GM06990 (cell line): Measurements from ENCODE around the gene NAT16.
"Not testable (repeated sequence)": the region's sequence is repeated elsewhere in the genome, so short reads cannot be mapped to it uniquely, and the experiment has no call there.

ENCODE experiments used
- DNase-seq: peaks from one replicate; pipeline ENCODE4 v3.0.0-alpha.2; 2011; ENCODE audit not compliant: insufficient read length; ENCODE audit errors: extremely low read depth
- H3K27me3 ChIP-seq: replicated peaks from 2 replicates; pipeline ENCODE4 v1.6.0; 2011; ENCODE audit warnings: low read length; ENCODE audit not compliant: control insufficient read depth, insufficient read depth
- H3K36me3 ChIP-seq: 2 replicates; pipeline ENCODE4 v1.5.1; 2011; ENCODE audit warnings: low read length; ENCODE audit not compliant: control insufficient read depth, insufficient read depth
- H3K4me3 ChIP-seq: replicated peaks from 2 replicates; pipeline ENCODE4 v1.5.1; 2011; ENCODE audit warnings: low read depth, mild to moderate bottlenecking, control low read depth, low read length
- TF ChIP-seq, protein P1 (sequence below): IDR thresholded peaks from 2 replicates; pipeline ENCODE4 v1.5.1; 2011; ENCODE audit warnings: low read length, control low read depth, mild to moderate bottlenecking, inconsistent platforms; ENCODE audit not compliant: insufficient read depth, poor library complexity, severe bottlenecking

The NAT16 gene

DNA sequence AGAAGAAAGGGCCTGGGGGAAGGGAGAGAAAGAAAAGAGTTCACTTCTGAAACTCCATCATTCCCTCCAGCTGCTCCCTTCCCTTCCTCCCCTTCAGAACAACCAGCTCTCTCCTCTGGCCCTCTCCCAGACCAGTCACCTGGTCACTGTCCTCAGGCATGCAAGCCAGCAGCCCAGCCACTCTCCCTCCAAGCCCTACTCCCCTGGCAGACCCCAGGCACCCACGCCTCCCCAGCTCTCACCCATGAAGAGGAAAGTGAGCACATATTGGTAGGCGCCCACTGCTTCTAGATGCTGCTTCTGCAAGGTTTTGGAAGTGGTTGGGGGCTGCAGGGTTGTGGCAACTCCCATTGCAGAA, 20.4 kb upstream of the NAT16 start:
- Histone ChIP-seq H3K36me3 (no peaks in the 10 kb centered on the region), H3K27me3 (no peaks in the 10 kb centered on the region; the same call in 1 of the 2 replicates), H3K4me3 (no peak overlapping the region)
- TF ChIP-seq, protein P1, sequence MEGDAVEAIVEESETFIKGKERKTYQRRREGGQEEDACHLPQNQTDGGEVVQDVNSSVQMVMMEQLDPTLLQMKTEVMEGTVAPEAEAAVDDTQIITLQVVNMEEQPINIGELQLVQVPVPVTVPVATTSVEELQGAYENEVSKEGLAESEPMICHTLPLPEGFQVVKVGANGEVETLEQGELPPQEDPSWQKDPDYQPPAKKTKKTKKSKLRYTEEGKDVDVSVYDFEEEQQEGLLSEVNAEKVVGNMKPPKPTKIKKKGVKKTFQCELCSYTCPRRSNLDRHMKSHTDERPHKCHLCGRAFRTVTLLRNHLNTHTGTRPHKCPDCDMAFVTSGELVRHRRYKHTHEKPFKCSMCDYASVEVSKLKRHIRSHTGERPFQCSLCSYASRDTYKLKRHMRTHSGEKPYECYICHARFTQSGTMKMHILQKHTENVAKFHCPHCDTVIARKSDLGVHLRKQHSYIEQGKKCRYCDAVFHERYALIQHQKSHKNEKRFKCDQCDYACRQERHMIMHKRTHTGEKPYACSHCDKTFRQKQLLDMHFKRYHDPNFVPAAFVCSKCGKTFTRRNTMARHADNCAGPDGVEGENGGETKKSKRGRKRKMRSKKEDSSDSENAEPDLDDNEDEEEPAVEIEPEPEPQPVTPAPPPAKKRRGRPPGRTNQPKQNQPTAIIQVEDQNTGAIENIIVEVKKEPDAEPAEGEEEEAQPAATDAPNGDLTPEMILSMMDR: no peak
- no peak for DNase-seq

DNA sequence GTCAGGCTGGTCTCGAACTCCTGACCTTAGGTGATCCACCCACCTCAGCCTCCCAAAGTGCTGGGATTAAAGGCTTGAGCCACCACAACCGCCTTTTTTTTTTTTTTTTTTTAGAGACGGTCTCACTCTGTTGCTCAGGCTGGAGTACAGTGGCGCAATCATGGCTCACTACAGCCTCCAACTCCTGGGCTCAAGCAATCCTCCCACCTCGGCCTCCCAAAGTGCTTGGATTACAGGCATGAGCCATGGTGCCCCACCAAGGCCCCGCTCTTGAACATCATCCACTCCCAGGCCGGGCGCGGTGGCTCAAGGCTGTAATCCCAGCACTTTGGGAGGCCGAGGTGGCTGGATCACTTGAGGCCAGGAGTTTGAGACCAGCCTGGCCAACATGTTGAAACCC, 19.4 kb upstream of the NAT16 start:
- not testable (repeated sequence) for H3K4me3 ChIP-seq, DNase-seq, H3K27me3 ChIP-seq, H3K36me3 ChIP-seq

DNA sequence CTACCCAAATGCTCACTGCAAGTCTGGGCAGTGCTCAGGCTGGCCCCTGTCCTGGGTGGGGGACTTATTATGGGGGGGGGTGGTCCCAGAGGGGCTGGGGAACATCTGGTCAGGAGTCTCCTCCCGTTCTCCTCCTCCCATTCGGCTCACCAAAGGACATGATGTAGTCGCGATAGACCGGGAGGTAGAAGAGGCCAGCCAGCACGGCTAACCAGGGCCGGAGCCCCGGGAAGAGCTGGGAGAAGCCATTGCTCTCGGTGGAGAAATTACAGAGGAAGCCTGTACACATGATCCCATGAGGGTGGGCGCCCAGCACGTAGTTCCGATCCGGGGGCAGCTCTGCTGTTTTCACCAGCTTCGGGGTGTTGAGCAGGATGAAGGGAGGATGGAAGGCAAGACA, 18.4 kb upstream of the NAT16 start:
- H3K4me3 ChIP-seq: no peak overlapping the region
- no peaks in the 10 kb centered on the region for H3K36me3 ChIP-seq
- TF ChIP-seq, protein P1: no peak
- H3K27me3 ChIP-seq: no peaks in the 10 kb centered on the region; the same call in 1 of the 2 replicates
- DNase-seq: no peak

DNA sequence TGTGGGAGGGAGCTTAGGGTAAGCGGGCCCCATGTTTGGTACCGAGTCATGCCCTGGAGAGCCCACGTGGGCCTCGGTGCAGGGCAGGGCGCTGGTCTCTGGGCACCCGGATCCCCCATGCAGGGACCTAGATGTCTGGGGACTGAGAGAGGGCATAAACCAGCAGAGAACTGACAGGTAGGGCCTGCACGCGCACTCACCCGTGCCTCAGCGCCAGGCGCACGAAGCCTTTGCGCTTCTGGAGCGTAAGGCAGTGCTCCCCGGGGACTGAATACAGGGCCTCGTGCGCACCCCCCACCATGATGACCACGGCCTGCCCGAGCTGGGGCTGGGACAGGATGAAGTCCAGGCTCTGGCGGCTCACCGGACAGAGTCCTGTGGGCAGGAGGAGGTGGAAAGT, 17.9 kb upstream of the NAT16 start:
- DNase-seq: no peak
- Histone ChIP-seq H3K36me3 (no peaks in the 10 kb centered on the region), H3K27me3 (no peaks in the 10 kb centered on the region; the same call in 1 of the 2 replicates), H3K4me3 (no peak overlapping the region)
- TF ChIP-seq, protein P1: no peak

DNA sequence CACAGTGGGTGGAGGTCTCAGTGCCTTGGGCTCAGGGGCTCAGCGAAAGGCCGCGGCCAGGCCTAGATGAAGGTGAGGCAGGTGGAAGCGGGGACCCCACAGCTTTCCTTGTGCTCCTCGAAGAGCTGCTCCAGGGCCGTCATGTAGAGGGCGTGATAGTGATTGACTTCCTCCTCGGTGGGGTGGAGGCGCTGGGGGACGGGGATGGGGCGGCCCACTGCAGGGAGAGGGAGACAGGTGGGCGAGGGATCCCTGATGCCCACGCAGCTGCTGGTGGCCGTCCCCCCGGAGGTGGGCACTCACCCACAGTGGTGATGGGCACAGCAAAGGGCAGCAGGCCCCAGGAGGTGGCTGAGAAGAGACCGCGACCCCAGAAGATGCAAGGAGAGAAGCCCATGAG, 15.8 kb upstream of the NAT16 start:
- no peak for DNase-seq
- no peaks in the 10 kb centered on the region for H3K36me3 ChIP-seq
- H3K4me3 ChIP-seq: no peak overlapping the region
- no peaks in the 10 kb centered on the region for H3K27me3 ChIP-seq
- TF ChIP-seq, protein P1: no peak

DNA sequence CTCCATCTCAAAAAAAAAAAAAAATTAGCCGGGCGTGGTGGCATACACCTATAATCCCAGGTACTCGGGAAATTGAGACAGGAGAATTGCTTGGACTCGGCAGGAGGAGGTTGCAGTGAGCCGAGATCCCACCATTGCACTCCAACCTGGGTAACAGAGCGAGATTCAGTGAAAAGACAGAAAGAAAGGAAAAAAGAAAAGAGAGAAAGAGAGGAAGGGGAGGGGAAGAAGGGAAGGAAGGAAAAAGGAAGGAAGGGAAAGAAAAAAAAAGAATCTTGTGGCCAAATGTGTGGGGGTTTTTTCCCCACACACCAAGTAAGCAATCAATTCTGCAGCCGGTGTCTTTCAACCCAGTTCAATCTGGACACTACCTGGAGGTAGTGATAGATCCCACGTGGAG, 9.0 kb upstream of the NAT16 start:
- H3K36me3 ChIP-seq: no peaks in the 10 kb centered on the region
- DNase-seq: no peak
- no peaks in the 10 kb centered on the region for H3K27me3 ChIP-seq
- TF ChIP-seq, protein P1: no peak
- no peak overlapping the region for H3K4me3 ChIP-seq
